Measurements from ENCODE around the gene CTAG2.

- TF ChIP-seq CTCF (IDR thresholded peaks at IDR 0.05) (no peak), ZFX (IDR thresholded peaks at IDR 0.05; ENCODE audit: borderline replicate concordance) (no peak)
Measured at GRCh38 chrX:154655346-154655745, 2.0 kb upstream of the CTAG2 start.
